ENCODE data around the gene RAP1GDS1.

GRCh38 chr4:98433691-98434090, 172.5 kb downstream of the RAP1GDS1 start:
- TF ChIP-seq SUZ12 (IDR thresholded peaks at IDR 0.05; ENCODE audit: extremely low read depth, insufficient read depth, insufficient read length) (no peak), ZNF274 (IDR thresholded peaks at IDR 0.05; ENCODE audit: low read depth, low read length) (no peak), YY1 (IDR thresholded peaks at IDR 0.05; ENCODE audit: insufficient read depth, insufficient read length) (no peak)

All from NT2/D1 (cell line).